KMS-11 (cell line): ENCODE data around the gene SLC8A3.

ENCODE experiments used
- H2AFZ ChIP-seq: fragments of 200-600 bp; sonication (generic); 2 replicates; pipeline ENCODE4 v1.6.1; 2016; ENCODE audit warnings: antibody characterized with exemption, mixed run types, low read depth
- H3K27ac ChIP-seq: fragments of 200-600 bp; sonication (generic); 2 replicates; pipeline ENCODE4 v1.6.1; 2016; ENCODE audit warnings: mild to moderate bottlenecking, mixed run types
- H3K27me3 ChIP-seq: fragments of 200-600 bp; sonication (generic); 2 replicates; pipeline ENCODE4 v1.6.1; 2017; ENCODE audit warnings: mild to moderate bottlenecking, low read depth, mixed run types, moderate library complexity; ENCODE audit not compliant: insufficient read depth
- H3K36me3 ChIP-seq: fragments of 200-600 bp; sonication (generic); 2 replicates; pipeline ENCODE4 v1.6.1; 2017; ENCODE audit warnings: mild to moderate bottlenecking, mixed run types; ENCODE audit not compliant: insufficient read depth
- H3K4me1 ChIP-seq: fragments of 200-600 bp; sonication (generic); 2 replicates; pipeline ENCODE4 v1.6.1; 2016; ENCODE audit warnings: mild to moderate bottlenecking, low read depth, mixed run types; ENCODE audit not compliant: poor library complexity, severe bottlenecking
- H3K4me2 ChIP-seq: fragments of 200-600 bp; sonication (generic); 2 replicates; pipeline ENCODE4 v1.7.0; 2016; ENCODE audit warnings: mild to moderate bottlenecking, mixed run types
- H3K4me3 ChIP-seq: fragments of 200-600 bp; sonication (generic); IDR thresholded peaks from 2 replicates; pipeline ENCODE4 v1.6.1; 2017; ENCODE audit warnings: low read depth, low read length, mixed read lengths; ENCODE audit not compliant: insufficient read depth
- H3K79me2 ChIP-seq: fragments of 200-600 bp; sonication (generic); 2 replicates; pipeline ENCODE4 v1.6.1; 2016; ENCODE audit warnings: low read depth, mixed run types; ENCODE audit not compliant: insufficient read depth
- H3K9ac ChIP-seq: fragments of 200-600 bp; sonication (generic); 2 replicates; pipeline ENCODE4 v1.6.1; 2016; ENCODE audit warnings: mild to moderate bottlenecking, mixed run types
- H4K20me1 ChIP-seq: fragments of 200-600 bp; sonication (generic); 2 replicates; pipeline ENCODE4 v1.6.1; 2016; ENCODE audit warnings: mild to moderate bottlenecking, mixed run types; ENCODE audit not compliant: insufficient read depth
- TF ChIP-seq, protein P1 (sequence below): fragments of 200-600 bp; sonication (generic); conservative IDR thresholded peaks from 2 replicates; pipeline ENCODE4 v1.6.1; 2017; ENCODE audit warnings: low read depth, mild to moderate bottlenecking, antibody characterized with exemption, low read length, moderate library complexity, mixed read lengths

SLC8A3 gene

DNA sequence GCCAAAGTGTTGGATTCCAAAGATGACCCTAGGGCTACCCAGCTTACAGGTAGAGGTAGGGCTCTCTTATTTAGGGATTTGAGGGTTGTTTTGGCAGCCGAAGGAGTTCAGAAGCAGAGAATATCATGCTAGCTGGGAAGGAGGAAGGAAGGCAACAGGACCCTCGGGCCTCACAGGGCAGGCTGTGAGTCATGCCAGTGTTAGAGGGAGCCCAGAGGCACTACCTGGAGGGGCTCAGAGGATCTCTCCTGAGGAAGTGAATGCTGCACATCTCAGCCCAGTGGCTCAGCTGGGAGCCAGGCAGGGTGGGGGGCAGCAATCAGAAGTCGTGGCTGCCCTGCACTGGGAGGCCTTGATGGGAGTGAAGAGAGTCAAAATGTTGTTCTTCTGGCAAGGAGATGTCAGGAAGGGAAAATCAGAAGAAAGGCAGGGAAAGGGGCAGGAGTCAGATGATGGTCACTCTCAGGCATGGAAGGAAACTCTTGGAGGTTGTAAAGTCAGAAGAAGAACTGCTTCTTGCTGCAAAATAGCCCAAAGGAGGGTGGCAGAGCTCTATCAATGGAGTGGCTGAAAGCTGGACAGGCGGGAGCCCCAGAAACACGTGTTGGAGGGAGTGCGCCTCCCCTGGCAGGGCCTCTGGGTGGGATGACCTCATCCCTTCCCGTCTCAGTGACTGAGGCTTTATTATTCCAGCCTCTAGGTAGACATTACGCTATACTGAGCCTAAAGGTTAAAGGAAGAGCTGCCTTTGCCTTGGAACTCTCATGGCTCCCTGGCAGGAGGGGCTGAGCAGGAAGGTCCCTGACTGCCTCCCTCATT lies 168.2 kb downstream of the SLC8A3 start:
- Histone ChIP-seq H3K27ac (no peak overlapping the region), H3K9ac (no peak overlapping the region), H2AFZ (no peak overlapping the region), H3K4me1 (peaks cover 22% of the 10 kb centered on the region), H3K4me3 (no peak overlapping the region), H4K20me1 (no peaks in the 10 kb centered on the region), H3K27me3 (no peaks in the 10 kb centered on the region), H3K79me2 (no peaks in the 10 kb centered on the region), H3K36me3 (no peaks in the 10 kb centered on the region), H3K4me2 (no peak overlapping the region)
- TF ChIP-seq, protein P1, sequence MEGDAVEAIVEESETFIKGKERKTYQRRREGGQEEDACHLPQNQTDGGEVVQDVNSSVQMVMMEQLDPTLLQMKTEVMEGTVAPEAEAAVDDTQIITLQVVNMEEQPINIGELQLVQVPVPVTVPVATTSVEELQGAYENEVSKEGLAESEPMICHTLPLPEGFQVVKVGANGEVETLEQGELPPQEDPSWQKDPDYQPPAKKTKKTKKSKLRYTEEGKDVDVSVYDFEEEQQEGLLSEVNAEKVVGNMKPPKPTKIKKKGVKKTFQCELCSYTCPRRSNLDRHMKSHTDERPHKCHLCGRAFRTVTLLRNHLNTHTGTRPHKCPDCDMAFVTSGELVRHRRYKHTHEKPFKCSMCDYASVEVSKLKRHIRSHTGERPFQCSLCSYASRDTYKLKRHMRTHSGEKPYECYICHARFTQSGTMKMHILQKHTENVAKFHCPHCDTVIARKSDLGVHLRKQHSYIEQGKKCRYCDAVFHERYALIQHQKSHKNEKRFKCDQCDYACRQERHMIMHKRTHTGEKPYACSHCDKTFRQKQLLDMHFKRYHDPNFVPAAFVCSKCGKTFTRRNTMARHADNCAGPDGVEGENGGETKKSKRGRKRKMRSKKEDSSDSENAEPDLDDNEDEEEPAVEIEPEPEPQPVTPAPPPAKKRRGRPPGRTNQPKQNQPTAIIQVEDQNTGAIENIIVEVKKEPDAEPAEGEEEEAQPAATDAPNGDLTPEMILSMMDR = no peak

DNA sequence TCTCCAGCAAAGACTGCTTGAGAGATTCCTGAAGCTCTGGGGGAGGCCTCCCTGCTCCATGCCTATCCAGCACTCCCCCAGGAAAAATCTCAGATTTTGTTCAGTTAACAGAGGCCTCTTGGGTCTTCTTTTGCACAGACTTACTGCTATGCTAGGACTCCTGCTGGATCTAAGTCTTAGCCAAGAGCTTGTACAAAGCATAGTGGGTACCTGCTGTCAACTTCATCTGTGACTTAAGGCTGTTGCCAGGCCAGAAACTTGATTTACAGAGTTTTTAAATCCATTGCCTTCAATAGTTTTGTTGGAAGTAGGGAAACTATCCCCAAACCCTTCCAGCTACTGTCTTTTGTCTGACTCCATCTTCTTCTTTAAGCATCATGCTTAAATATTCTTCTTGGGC lies 169.1 kb downstream of the SLC8A3 start:
- no peak overlapping the region; the same call in 1 of the 2 replicates for H3K27ac ChIP-seq
- H3K79me2 ChIP-seq = no peaks in the 10 kb centered on the region
- H3K9ac ChIP-seq = no peak overlapping the region
- H3K36me3 ChIP-seq = no peaks in the 10 kb centered on the region
- peaks cover 22% of the 10 kb centered on the region for H3K4me1 ChIP-seq
- H3K4me2 ChIP-seq = peak overlapping the region; percentile 77; the same call in 1 of the 2 replicates
- no peak overlapping the region for H3K4me3 ChIP-seq
- H3K27me3 ChIP-seq = no peaks in the 10 kb centered on the region
- TF ChIP-seq, protein P1 = no peak
- H2AFZ ChIP-seq = no peak overlapping the region
- H4K20me1 ChIP-seq = no peaks in the 10 kb centered on the region

DNA sequence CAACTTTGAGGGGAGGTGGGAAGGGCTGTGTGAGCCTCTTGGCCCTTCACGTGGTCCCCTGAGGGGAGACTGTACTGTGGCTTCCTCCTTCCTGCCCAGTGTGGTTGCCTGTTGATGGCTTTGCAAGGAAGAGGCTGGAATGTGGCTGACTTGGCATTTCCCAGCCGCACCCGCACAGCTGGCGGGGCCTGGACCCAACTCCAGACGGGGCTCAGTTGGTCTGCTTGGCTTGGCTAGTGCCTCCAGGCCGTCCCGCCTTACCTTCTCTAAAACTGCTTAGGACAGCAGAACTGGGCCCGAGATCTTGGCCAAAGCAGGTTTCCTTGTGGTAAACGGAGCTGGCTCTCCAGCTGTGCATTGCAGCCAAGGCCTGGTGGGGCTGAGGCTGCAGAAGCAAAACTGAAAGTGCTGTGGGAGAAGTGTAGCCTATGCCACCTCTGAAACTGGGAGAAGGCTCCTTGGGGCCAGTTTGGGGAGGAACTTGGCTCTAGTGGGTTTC lies 170.0 kb downstream of the SLC8A3 start:
- H2AFZ ChIP-seq = peak overlapping the region; percentile 76

DNA sequence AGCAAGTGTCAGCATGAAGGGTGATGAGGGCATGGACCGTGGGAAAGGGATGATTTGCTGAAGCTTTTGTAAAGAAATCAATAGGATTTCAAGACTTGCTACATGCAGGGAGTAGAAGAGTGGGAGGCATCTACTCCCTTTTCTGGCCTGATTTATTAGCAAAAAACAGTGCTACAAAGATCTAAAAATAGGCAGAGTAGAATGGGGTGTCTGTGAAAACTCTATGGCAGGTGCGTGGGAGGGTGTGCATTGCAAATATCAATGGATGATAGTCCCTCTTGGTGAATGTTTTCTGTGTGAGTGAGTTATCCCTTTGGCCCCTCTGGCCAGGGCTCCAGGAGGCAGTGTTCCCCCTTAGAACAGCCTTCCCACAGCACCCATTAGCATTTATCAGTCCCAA lies 170.5 kb downstream of the SLC8A3 start:
- TF ChIP-seq, protein P1 = no peak
- Histone ChIP-seq H3K36me3 (no peaks in the 10 kb centered on the region), H2AFZ (peak overlapping the region; percentile 76; the same call in 1 of the 2 replicates), H3K4me3 (no peak overlapping the region), H3K79me2 (no peaks in the 10 kb centered on the region), H3K27me3 (no peaks in the 10 kb centered on the region), H3K9ac (peak overlapping the region; percentile 42; the same call in 1 of the 2 replicates), H3K4me2 (peak overlapping the region; percentile 77), H4K20me1 (no peaks in the 10 kb centered on the region), H3K4me1 (peaks cover 22% of the 10 kb centered on the region), H3K27ac (peak overlapping the region; percentile 69)

More for the DNA sequence above, 170.0 kb downstream of the SLC8A3 start:
- H3K9ac ChIP-seq = peak overlapping the region; percentile 42; the same call in 1 of the 2 replicates
- no peaks in the 10 kb centered on the region for H3K79me2 ChIP-seq
- H3K27me3 ChIP-seq = no peaks in the 10 kb centered on the region
- H3K27ac ChIP-seq = peak overlapping the region; percentile 69
- no peak overlapping the region for H3K4me3 ChIP-seq
- no peaks in the 10 kb centered on the region for H3K36me3 ChIP-seq
- H3K4me1 ChIP-seq = peaks cover 22% of the 10 kb centered on the region
- peak overlapping the region; percentile 77 for H3K4me2 ChIP-seq
- no peaks in the 10 kb centered on the region for H4K20me1 ChIP-seq
- TF ChIP-seq, protein P1 = no peak
